Psoas muscle (tissue), 8 donors: ENCODE results near the gene CGGBP1. TPM values are rescaled to one million over a fixed set of nuclear protein-coding genes. Genes with fewer than 3 reads are reported as not detected.

Source experiments
- ATAC-seq, 4 donors: fragments of 200-7000 bp; cut with Tn5 transposase; one replicate each; pipeline ENCODE4 v1.9.1; 2020; ENCODE audit warnings: moderate library complexity in 3 of 4, mild to moderate bottlenecking in 2 of 4
- DNase-seq, 2 donors: peaks; one replicate each; pipeline ENCODE4 v3.0.0-alpha.2; 2020
- H3K27ac ChIP-seq: fragments of 200-600 bp; one replicate; pipeline ENCODE4 v1.8.0; 2022
- H3K27me3 ChIP-seq, 3 donors: fragments of 200-600 bp in 1 of 3; one replicate each; pipeline versions ENCODE4 v1.6.1 to v1.8.0; 2013 to 2022; ENCODE audit warnings: low read length in 2 of 3, mild to moderate bottlenecking in 2 of 3, moderate library complexity in 1 of 3; ENCODE audit not compliant: insufficient read depth in 3 of 3
- H3K36me3 ChIP-seq, 2 donors: fragments of 200-600 bp in 1 of 2; one replicate each; pipeline versions ENCODE4 v1.6.1 to v1.8.0; 2013 to 2022; ENCODE audit warnings: low read depth in 1 of 2, mild to moderate bottlenecking in 1 of 2, moderate library complexity in 1 of 2; ENCODE audit not compliant: insufficient read depth in 1 of 2
- H3K4me1 ChIP-seq: fragments of 200-600 bp; one replicate; pipeline ENCODE4 v1.8.0; 2022
- H3K4me3 ChIP-seq: fragments of 200-600 bp; one replicate; pipeline ENCODE4 v1.8.0; 2022; ENCODE audit warnings: mild to moderate bottlenecking
- H3K9me3 ChIP-seq: fragments of 200-600 bp; one replicate; pipeline ENCODE4 v1.8.0; 2022
- WGBS, 3 donors: extraction: QIAGEN DNeasy Blood & Tissue Kit; methylation state at CpG; one replicate each; pipeline versions ENCODE4 v1.1.6 to v1.1.7; 2013; 5-methylcytosine and 5-hydroxymethylcytosine counted together
- intact Hi-C, 2 donors: fragments of 100-400 bp; cut with DNase I; formaldehyde crosslinking; loops; one replicate each; pipeline versions ENCODE4 v1.11.0 to v1.14.2; 2022
- long read RNA-seq, 2 donors: library from polyadenylated mRNA; unstranded; transcript quantifications; one replicate each; pipeline ENCODE4 v2.0.0, GENCODE V29; 2021
- polyA plus RNA-seq, 3 donors: library from polyadenylated mRNA; stranded (reverse); fragments of 200-250 nt; gene quantifications; one replicate each; pipeline ENCODE4 v1.2.3, GENCODE V29; 2013
- total RNA-seq, 4 donors: library from RNA; stranded (reverse); fragmentation: NEBNext Ultra II Directional in 2 of 4; extraction: Animal tissue kit (Norgen Biotek cat#: 25700) in 2 of 4; gene quantifications; one replicate each; pipeline versions ENCODE4 v1.2.1 to v1.2.4, GENCODE V29; 2021 to 2023
- TF ChIP-seq, protein P1 (sequence below): fragments of 200-600 bp; IDR thresholded peaks from one replicate; pipeline ENCODE4 v1.8.0; 2022; ENCODE audit warnings: antibody characterized with exemption
- donor health status: healthy with polysubstance abuse.
- donor health status: DM: no; HTN: no; CAD: no; lungs with moderate emphysema.
- donor health status: Bipolar disorder and iron deficiency.
- donor health status: healthy.
- donor health status: DM: yes; HTN: yes; CAD: no.
- donor health status: DM: no; HTN: no; CAD: no.
- donor health status: DM: no; HTN: no; CAD: no.
- donor health status: DM: yes; HTN: yes; CAD: no.

Gene CGGBP1, protein sequence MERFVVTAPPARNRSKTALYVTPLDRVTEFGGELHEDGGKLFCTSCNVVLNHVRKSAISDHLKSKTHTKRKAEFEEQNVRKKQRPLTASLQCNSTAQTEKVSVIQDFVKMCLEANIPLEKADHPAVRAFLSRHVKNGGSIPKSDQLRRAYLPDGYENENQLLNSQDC
- total RNA-seq: 10 to 100 TPM; 39.1 to 46.2 (median 42.9) TPM
- 10 to 100 TPM; 27.4 to 63.2 (median 45.9) TPM for polyA plus RNA-seq
- long read RNA-seq, donor 1, full-length matches to known transcripts: 17 of 24 reads
- long read RNA-seq, donor 1, partial matches to known transcripts: 0 of 24 reads
- long read RNA-seq, donor 1, other reads (novel, unspliced or antisense): 7 of 24 reads
- long read RNA-seq, donor 2, full-length matches to known transcripts: 40 of 44 reads
- long read RNA-seq, donor 2, partial matches to known transcripts: 1 of 44 reads
- long read RNA-seq, donor 2, other reads (novel, unspliced or antisense): 3 of 44 reads

DNA sequence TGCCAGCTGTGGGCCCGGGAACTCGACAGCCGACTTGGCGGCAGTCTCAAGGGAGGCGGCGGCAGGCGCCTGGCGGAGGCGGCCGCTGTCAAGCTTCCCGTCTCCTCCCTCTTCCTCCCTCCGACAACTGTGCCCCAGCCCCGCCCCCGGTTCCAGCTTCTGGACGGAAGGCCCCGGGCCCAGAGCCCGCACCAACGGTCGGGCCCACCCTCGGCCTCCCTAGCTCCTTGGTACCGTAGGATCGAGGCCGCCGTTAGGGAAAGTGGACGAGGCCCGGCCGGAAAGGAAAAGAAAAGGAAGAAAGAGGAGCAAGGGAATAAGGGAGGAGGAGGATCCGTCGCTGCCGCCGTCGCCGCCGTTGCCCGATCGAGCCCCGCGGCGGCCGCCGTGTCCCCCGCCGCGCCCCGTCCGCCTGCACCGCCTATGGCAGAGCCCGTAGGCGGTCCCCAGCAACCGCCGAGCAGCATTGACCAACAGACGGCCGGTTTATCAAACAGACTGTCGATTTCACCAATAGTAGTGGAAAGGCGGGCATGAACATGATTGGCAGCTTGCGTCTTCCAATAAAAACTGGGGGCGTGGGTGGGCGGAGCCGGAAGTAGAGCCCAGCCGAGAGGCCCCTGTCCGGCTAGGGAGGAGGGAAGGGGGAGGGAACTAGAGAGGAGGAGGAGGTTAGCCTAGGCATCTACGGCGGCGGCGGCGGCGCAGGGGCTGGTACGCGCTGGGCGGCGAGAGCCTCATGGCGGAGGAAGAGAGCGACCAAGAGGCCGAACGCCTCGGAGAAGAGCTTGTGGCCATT lies at the start of gene CGGBP1, which contains the start of gene ZNF654:
Gene CGGBP1 (minus strand): TSS at position 425 of the 799 bp plus-strand sequence. CDS start 3,029 bp downstream, outside the sequence.
Gene ZNF654 (plus strand): TSS at position 675 of the 799 bp plus-strand sequence. CDS start 65 bp downstream, at position 740.
- intact Hi-C loops: loop anchor here in 1 of 2 donors (5.0 kb wide), 2 partner anchors 54 to 94 kb away; no protein-coding TSS in a partner anchor
- peak within 1 kb of the TSS; percentile 97 for H3K27ac ChIP-seq
- H3K9me3 ChIP-seq: no peaks in the 10 kb centered on the region
- ATAC-seq (peak; percentile 94 to 97 (median 96)), DNase-seq (peak; percentile 97 to 98)
- H3K4me1 ChIP-seq: peaks cover 40% of the 10 kb centered on the region
- 0 to 1% (median 1%) methylated on average over 60 to 76 of the region's 76 CpGs for WGBS, 3 donors
- TF ChIP-seq, protein P1, sequence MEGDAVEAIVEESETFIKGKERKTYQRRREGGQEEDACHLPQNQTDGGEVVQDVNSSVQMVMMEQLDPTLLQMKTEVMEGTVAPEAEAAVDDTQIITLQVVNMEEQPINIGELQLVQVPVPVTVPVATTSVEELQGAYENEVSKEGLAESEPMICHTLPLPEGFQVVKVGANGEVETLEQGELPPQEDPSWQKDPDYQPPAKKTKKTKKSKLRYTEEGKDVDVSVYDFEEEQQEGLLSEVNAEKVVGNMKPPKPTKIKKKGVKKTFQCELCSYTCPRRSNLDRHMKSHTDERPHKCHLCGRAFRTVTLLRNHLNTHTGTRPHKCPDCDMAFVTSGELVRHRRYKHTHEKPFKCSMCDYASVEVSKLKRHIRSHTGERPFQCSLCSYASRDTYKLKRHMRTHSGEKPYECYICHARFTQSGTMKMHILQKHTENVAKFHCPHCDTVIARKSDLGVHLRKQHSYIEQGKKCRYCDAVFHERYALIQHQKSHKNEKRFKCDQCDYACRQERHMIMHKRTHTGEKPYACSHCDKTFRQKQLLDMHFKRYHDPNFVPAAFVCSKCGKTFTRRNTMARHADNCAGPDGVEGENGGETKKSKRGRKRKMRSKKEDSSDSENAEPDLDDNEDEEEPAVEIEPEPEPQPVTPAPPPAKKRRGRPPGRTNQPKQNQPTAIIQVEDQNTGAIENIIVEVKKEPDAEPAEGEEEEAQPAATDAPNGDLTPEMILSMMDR: no peak
- H3K4me3 ChIP-seq: peak within 1 kb of the TSS; percentile 96
- H3K27me3 ChIP-seq: no peaks in the 10 kb centered on the region
- peaks cover 0 to 35% of the 10 kb centered on the region in 2 donors for H3K36me3 ChIP-seq

DNA sequence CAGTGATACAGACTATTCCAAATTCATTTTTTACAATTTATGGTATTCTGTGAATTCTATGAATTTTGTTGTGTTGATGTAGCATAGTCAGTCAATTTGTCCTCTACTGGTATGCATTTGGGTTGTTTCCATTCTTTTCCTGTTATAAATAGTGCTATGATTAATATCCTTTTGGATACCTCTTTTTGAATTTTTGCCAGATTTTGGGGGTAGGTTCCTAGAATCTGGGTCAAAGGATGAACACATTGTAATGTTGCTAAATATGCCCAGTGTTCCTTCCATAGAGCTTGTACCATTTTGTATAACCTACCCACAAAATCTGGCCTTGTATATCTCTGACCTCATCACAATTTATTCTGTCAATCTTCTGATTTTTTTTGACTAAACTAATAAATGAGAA lies 46.5 kb upstream of the CGGBP1 start:
- intact Hi-C loops: no loop called here
- H3K27ac ChIP-seq: no peak overlapping the region
- peak; percentile 40 to 84 (median 73) for ATAC-seq

DNA sequence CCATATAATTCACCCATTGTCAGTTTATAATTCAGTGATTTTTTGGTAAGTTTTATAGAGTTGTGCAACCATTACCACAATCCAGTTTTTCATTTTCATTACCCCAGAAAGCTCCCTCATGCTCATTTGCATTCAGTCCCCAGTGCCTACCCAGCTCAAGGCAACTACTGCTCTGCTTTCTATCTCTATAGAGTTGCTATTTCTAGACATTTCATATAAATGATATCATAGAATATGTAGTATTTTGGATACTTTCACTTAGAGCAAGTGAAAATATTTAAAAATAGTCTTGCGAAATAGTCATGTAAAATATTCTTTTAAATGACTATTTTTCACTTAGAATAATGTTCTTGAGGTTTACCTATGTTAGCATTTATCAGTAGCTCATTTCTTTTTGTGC lies 42.3 kb upstream of the CGGBP1 start:
- TF ChIP-seq, protein P1: no peak
- H3K27me3 ChIP-seq: no peaks in the 10 kb centered on the region
- ATAC-seq: no peak
- DNase-seq: no peak
- WGBS, 3 donors: 97 to 98% (median 98%) methylated on average over 1 of the region's 1 CpG
- intact Hi-C loops: no loop called here
- H3K27ac ChIP-seq: no peak overlapping the region
- no peaks in the 10 kb centered on the region for H3K9me3 ChIP-seq
- peaks cover 3% of the 10 kb centered on the region for H3K4me1 ChIP-seq
- H3K4me3 ChIP-seq: no peak overlapping the region
- no peaks in the 10 kb centered on the region for H3K36me3 ChIP-seq

More for the DNA sequence above, 46.5 kb upstream of the CGGBP1 start:
- DNase-seq: no peak
- Histone ChIP-seq H3K27me3 (no peaks in the 10 kb centered on the region), H3K9me3 (no peaks in the 10 kb centered on the region), H3K4me1 (peaks cover 3% of the 10 kb centered on the region), H3K4me3 (no peak overlapping the region), H3K36me3 (no peaks in the 10 kb centered on the region)
- TF ChIP-seq, protein P1: no peak

DNA sequence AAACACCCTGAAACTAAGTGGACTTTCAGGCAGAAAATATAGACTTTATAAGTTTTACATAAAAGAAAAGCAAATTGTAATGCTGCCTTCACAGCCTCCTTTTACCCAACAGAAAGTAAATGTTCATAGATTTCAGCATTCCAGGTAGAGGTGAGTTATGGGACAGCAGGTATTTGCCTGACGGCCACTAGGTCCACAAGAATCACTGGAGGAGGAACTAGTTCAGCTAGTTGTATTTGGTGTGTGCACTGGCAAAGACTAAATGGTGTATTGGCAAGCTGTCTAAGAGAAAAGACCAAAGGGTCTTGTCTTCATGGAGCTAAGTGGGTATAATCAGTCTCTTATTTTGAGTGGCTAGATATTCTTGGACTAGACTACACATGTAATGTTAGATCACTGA lies 34.5 kb upstream of the CGGBP1 start:
- no peaks in the 10 kb centered on the region for H3K4me1 ChIP-seq
- ATAC-seq (no peak), DNase-seq (no peak)
- no peaks in the 10 kb centered on the region for H3K9me3 ChIP-seq
- WGBS, 3 donors: 84 to 96% (median 93%) methylated on average over 1 of the region's 1 CpG
- no peak overlapping the region for H3K27ac ChIP-seq
- no peaks in the 10 kb centered on the region for H3K27me3 ChIP-seq
- peaks cover 0 to 7% of the 10 kb centered on the region in 2 donors for H3K36me3 ChIP-seq
- intact Hi-C loops: no loop called here
- H3K4me3 ChIP-seq: no peak overlapping the region
- TF ChIP-seq, protein P1: no peak
